ENCODE data around the gene UNCX.
"Not testable (repeated sequence)": the region's sequence is repeated elsewhere in the genome, so short reads cannot be mapped to it uniquely, and the experiment has no call there.

UNCX gene

DNA sequence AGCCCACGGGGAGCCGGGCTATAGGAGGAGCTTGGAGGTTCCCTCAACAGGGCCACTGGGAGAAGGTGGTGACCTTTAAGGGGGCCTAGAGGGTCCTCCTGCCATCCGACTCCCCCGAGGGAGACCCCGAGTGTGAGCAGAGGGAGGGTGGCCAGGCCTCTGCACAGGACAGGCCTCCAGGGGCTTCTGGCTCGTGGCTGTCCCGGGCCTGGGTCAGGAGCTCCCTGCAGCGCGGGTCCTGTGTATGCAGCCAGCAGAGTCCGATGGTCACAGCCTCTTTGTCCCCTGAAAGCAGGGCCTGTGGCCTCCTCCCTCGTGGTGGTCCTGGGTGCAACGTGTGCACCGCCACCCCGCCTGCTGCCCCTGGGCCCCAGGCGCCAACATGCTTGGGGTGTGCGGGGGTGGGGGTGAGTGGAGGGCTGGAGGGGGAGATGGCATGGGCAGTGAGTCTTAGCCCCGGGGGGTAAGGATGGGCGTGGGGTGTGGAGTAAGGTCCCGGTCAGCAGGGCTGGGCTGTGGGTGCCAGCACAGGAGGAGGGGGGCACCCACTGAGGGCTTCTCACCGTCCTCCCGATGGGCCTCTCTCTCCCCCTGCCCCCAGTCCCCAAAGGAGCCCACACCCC, 27.1 kb downstream of the UNCX start:
- DNase-seq = no peak

GRCh38 chr7:1260244-1260635, 27.6 kb downstream of the UNCX start:
- DNase-seq = no peak

- DNase-seq = not testable (repeated sequence)
These were observed 28.4 kb downstream of the UNCX start for GRCh38 chr7:1261036-1261435.

DNA sequence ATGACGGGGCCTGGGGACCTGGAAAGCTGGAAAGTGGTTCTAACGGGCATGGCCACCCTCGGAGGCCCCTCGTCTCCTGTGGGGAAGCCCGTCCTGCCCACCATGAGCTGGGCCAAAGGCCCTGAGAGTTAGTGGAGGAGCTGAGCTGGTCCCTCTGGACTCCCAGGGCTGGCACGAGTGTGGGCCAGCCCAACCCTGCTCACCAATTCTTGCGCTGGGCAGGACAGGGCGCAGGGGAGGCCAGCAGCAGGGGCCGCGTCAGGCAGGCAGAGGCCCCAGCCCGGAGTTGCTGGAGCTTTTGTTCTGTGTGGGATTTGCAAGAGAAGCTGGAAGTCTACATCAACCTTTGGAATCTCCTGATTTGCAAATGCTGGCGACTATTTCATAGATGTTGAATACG, 29.8 kb downstream of the UNCX start:
- DNase-seq = no peak

GRCh38 chr7:1263391-1263951, 30.8 kb downstream of the UNCX start:
- no peak for DNase-seq

GRCh38 chr7:1264345-1265280, 31.9 kb downstream of the UNCX start:
- no peak for DNase-seq

DNA sequence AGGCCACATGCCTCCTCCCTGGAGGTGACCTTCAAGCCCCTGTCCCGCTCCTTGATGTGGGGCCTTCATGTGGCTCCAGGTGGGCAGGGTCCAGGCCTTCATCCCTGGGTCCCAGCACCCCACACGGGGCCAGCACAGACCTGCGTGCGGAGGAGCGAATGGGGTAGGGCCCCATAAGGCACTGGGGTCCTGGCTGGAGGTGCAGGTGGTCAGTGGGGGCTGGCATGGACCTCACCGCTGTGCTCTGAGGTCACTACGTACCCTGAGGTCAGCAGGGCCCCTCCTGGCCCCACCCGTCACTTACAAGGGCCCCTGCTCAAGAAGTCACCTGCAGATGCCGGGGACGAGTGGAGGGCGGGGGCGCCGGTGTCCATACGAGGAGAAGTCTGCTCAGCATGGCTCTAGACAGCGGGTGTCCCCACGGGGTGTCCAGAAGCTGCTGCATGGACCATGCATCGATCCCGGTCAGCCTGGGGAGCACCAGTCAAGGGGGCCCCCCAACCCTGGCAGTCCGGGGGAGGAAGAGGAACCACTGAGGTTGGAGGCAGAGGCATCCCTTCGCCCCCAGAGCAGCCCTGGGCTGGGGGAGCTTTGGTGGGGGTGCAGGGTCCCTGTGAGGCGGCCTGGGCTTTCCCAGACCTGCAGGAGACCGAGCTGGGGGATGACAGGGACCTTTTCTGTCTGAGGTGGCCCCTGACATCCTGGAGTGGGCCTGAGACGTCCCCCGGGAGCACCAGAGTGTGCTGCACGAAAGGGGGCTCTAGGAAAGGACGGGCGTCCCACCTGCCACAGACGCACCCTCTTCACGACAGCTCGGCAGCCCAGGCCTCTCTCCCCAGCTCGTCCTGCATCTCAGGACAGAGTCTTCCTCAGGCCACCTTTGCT, 34.6 kb downstream of the UNCX start:
- no peak for DNase-seq

GRCh38 chr7:1268076-1268815, 35.6 kb downstream of the UNCX start:
- DNase-seq = no peak

GRCh38 chr7:1268866-1269265, 36.2 kb downstream of the UNCX start:
- DNase-seq = no peak

- no peak for DNase-seq
These were observed 36.7 kb downstream of the UNCX start for GRCh38 chr7:1269336-1269890.

GRCh38 chr7:1270181-1270580, 37.5 kb downstream of the UNCX start:
- no peak for DNase-seq

DNA sequence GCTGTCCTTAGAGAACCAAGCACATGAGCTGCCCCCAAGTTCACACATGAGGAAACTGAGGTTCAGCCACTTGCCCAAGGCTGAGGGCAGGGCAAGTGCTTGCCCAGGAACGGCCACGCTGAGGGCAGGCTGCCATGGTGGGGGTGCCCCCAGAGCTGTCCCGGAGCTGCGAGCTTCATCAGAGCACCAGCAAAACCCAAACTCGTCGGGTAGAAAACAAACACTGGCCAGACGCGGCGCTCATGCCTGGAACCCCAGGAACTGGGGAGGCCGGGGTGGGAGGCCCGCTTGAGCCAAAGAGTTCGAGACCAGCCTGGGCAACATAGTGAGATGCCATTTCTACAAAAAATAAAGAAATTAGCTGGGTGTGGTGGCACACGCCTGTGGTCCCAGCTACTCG, 38.4 kb downstream of the UNCX start:
- no peak for DNase-seq

DNA sequence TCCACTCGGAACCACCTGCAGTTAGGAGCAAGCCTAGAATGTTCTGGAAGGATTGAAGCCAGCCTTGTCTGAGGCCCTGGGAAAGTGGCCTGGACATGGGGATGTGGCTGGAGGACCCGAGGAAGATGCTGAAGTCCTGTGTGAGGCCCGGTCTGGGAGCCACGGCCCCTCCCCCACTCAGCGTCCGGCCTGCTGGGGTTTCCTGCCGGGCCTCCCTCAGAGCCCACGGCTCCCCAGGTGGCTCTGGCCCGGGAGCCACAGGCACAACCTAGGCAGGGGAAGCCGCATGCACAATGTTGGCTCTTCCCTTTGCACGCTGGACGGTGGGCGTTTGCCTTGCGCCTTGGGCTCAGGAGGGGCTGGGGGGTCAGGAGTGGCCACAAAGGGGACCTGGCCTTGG, 39.0 kb downstream of the UNCX start:
- no peak for DNase-seq

DNA sequence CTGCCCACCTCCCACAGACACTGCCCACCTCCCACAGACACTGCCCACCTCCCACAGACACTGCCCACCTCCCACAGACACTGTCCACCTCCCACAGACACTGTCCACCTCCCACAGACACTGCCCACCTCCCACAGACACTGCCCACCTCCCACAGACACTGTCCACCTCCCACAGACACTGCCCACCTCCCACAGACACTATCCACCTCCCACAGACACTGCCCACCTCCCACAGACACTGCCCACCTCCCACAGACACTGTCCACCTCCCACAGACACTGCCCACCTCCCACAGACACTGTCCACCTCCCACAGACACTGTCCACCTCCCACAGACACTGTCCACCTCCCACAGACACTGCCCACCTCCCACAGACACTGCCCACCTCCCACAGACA, 39.5 kb downstream of the UNCX start:
- DNase-seq = not testable (repeated sequence)

GRCh38 chr7:1274121-1274875, 41.6 kb downstream of the UNCX start:
- no peak for DNase-seq

DNA sequence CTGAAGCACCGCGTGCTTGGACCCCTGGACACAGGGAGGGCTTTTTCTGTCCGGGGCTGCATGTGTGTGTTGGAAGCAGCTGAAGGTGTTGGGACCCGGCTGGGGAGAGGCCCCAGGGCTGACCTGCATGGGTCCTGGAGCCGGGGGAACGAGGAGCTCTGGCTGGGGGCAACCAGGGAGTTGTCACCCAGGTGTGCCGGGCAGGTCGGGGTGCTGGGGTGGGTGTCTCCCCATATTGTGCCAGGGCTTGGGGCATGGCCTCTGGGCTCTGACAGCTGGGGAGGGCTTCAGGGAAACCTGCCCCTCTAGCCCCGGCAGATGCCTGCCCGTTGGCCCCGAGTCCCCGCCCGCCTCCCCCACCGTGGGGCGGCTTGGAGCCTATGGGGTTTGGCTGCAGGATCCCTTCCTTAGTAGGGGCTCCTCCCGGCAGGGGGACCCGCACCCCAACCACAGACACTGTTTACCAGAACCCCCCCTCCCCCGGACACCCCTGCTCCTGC, 42.3 kb downstream of the UNCX start:
- no peak for DNase-seq

- DNase-seq = no peak
These were observed 43.0 kb downstream of the UNCX start for GRCh38 chr7:1275451-1276381.

- DNase-seq = no peak
These were observed 44.0 kb downstream of the UNCX start for GRCh38 chr7:1276626-1277175.

GRCh38 chr7:1278543-1278942, 45.9 kb downstream of the UNCX start:
- no peak for DNase-seq

- DNase-seq = no peak
These were observed 46.4 kb downstream of the UNCX start for GRCh38 chr7:1279041-1279440.
